Activated naive CD8-positive, alpha-beta T cell treated with anti-CD3 and anti-CD28 coated beads for 36 hours (primary cell): ENCODE data around the gene VTI1A. TPM values are rescaled to one million over a fixed set of nuclear protein-coding genes. Genes with fewer than 3 reads are reported as not detected.
"Not testable (repeated sequence)": the region's sequence is repeated elsewhere in the genome, so short reads cannot be mapped to it uniquely, and the experiment has no call there.

Source experiments
- DNase-seq: peaks from one replicate; pipeline ENCODE4 v3.0.0; 2021
- H3K27ac Mint-ChIP-seq: one replicate; pipeline ENCODE4 v1.8.0; 2022; ENCODE audit warnings: mild to moderate bottlenecking, moderate library complexity, mixed read lengths
- H3K27me3 Mint-ChIP-seq: one replicate; pipeline ENCODE4 v1.8.0; 2022; ENCODE audit warnings: mild to moderate bottlenecking, mixed read lengths
- H3K36me3 Mint-ChIP-seq: one replicate; pipeline ENCODE4 v1.8.0; 2021; ENCODE audit warnings: mild to moderate bottlenecking, mixed read lengths
- H3K4me1 Mint-ChIP-seq: one replicate; pipeline ENCODE4 v1.8.0; 2021; ENCODE audit warnings: mixed read lengths
- H3K4me3 Mint-ChIP-seq: one replicate; pipeline ENCODE4 v1.8.0; 2022; ENCODE audit warnings: mild to moderate bottlenecking, moderate library complexity, mixed read lengths
- H3K9me3 Mint-ChIP-seq: one replicate; pipeline ENCODE4 v1.8.0; 2022; ENCODE audit warnings: mixed read lengths
- total RNA-seq, 2 experiments: library from RNA; stranded (reverse); gene quantifications; one replicate each; pipeline ENCODE4 v1.2.3, GENCODE V29; 2021

Gene VTI1A
- total RNA-seq, 2 experiments from 2014 or later: 31.5 to 33.7 TPM

- no peaks in the 10 kb centered on the region for H3K9me3 Mint-ChIP-seq
- DNase-seq: no peak
- peaks cover 2% of the 10 kb centered on the region for H3K36me3 Mint-ChIP-seq
- H3K4me3 Mint-ChIP-seq: no peak overlapping the region
- H3K27ac Mint-ChIP-seq: no peak overlapping the region
- no peaks in the 10 kb centered on the region for H3K27me3 Mint-ChIP-seq
- no peaks in the 10 kb centered on the region for H3K4me1 Mint-ChIP-seq
These were observed 11.9 kb upstream of the VTI1A start for GRCh38 chr10:112434988-112435619.

GRCh38 chr10:112438356-112438755, 8.7 kb upstream of the VTI1A start:
- Mint-ChIP-seq H3K4me3 (no peak overlapping the region), H3K36me3 (peaks cover 11% of the 10 kb centered on the region), H3K27me3 (no peaks in the 10 kb centered on the region), H3K9me3 (no peaks in the 10 kb centered on the region), H3K4me1 (peaks cover 14% of the 10 kb centered on the region), H3K27ac (no peak overlapping the region)
- no peak for DNase-seq

- Mint-ChIP-seq H3K4me1 (peaks cover 36% of the 10 kb centered on the region), H3K27me3 (no peaks in the 10 kb centered on the region), H3K9me3 (no peaks in the 10 kb centered on the region), H3K36me3 (peaks cover 32% of the 10 kb centered on the region), H3K4me3 (no peak overlapping the region), H3K27ac (peak overlapping the region; percentile 55)
- no peak for DNase-seq
These were observed 5.5 kb upstream of the VTI1A start for GRCh38 chr10:112441520-112441919.

- DNase-seq: no peak
- Mint-ChIP-seq H3K27ac (peak overlapping the region; percentile 68), H3K4me1 (peaks cover 36% of the 10 kb centered on the region), H3K4me3 (no peak overlapping the region), H3K27me3 (no peaks in the 10 kb centered on the region), H3K9me3 (no peaks in the 10 kb centered on the region), H3K36me3 (peaks cover 32% of the 10 kb centered on the region)
These were observed 5.0 kb upstream of the VTI1A start for GRCh38 chr10:112442063-112442462.

GRCh38 chr10:112446055-112446854, 760 bp upstream of the VTI1A start:
- no peak for DNase-seq
- peak overlapping the region; percentile 85 for H3K27ac Mint-ChIP-seq
- H3K9me3 Mint-ChIP-seq: no peaks in the 10 kb centered on the region
- H3K36me3 Mint-ChIP-seq: peaks cover 26% of the 10 kb centered on the region
- peak overlapping the region; percentile 91 for H3K4me3 Mint-ChIP-seq
- H3K27me3 Mint-ChIP-seq: no peaks in the 10 kb centered on the region
- H3K4me1 Mint-ChIP-seq: peaks cover 49% of the 10 kb centered on the region

GRCh38 chr10:112447620-112447928, 559 bp downstream of the VTI1A start:
- H3K36me3 Mint-ChIP-seq: peaks cover 21% of the 10 kb centered on the region
- no peak for DNase-seq
- peak overlapping the region; percentile 91 for H3K4me3 Mint-ChIP-seq
- H3K27me3 Mint-ChIP-seq: no peaks in the 10 kb centered on the region
- peak overlapping the region; percentile 85 for H3K27ac Mint-ChIP-seq
- no peaks in the 10 kb centered on the region for H3K9me3 Mint-ChIP-seq
- H3K4me1 Mint-ChIP-seq: peaks cover 43% of the 10 kb centered on the region

GRCh38 chr10:112448888-112449287, 1.9 kb downstream of the VTI1A start:
- H3K4me1 Mint-ChIP-seq: peaks cover 38% of the 10 kb centered on the region
- no peaks in the 10 kb centered on the region for H3K9me3 Mint-ChIP-seq
- no peak overlapping the region for H3K27ac Mint-ChIP-seq
- H3K36me3 Mint-ChIP-seq: peaks cover 18% of the 10 kb centered on the region
- no peaks in the 10 kb centered on the region for H3K27me3 Mint-ChIP-seq
- H3K4me3 Mint-ChIP-seq: peak overlapping the region; percentile 91
- DNase-seq: no peak

- H3K4me1 Mint-ChIP-seq: peaks cover 24% of the 10 kb centered on the region
- H3K27ac Mint-ChIP-seq: peak overlapping the region; percentile 85
- peak overlapping the region; percentile 34 for H3K4me3 Mint-ChIP-seq
These were observed 8.1 kb downstream of the VTI1A start for GRCh38 chr10:112454910-112455779.

GRCh38 chr10:112456533-112456932, 9.5 kb downstream of the VTI1A start:
- peaks cover 5% of the 10 kb centered on the region for H3K36me3 Mint-ChIP-seq
- no peak overlapping the region for H3K4me3 Mint-ChIP-seq
- no peak for DNase-seq
- H3K4me1 Mint-ChIP-seq: peaks cover 24% of the 10 kb centered on the region
- no peaks in the 10 kb centered on the region for H3K9me3 Mint-ChIP-seq
- no peaks in the 10 kb centered on the region for H3K27me3 Mint-ChIP-seq
- H3K27ac Mint-ChIP-seq: no peak overlapping the region

More at GRCh38 chr10:112454910-112455779, 8.1 kb downstream of the VTI1A start:
- Mint-ChIP-seq H3K27me3 (no peaks in the 10 kb centered on the region), H3K36me3 (no peaks in the 10 kb centered on the region), H3K9me3 (no peaks in the 10 kb centered on the region)
- DNase-seq: no peak

- Mint-ChIP-seq H3K27ac (peak overlapping the region; percentile 67), H3K27me3 (no peaks in the 10 kb centered on the region), H3K36me3 (peaks cover 31% of the 10 kb centered on the region), H3K9me3 (peaks cover 3% of the 10 kb centered on the region), H3K4me1 (peaks cover 27% of the 10 kb centered on the region), H3K4me3 (no peak overlapping the region)
- no peak for DNase-seq
These were observed 13.4 kb downstream of the VTI1A start for GRCh38 chr10:112460366-112460765.

GRCh38 chr10:112461029-112461887, 14.2 kb downstream of the VTI1A start:
- Mint-ChIP-seq H3K4me1 (peaks cover 24% of the 10 kb centered on the region), H3K27me3 (no peaks in the 10 kb centered on the region), H3K9me3 (peaks cover 5% of the 10 kb centered on the region), H3K4me3 (no peak overlapping the region), H3K36me3 (peaks cover 39% of the 10 kb centered on the region), H3K27ac (peak overlapping the region; percentile 95)
- DNase-seq: peak; percentile 51

GRCh38 chr10:112464074-112464473, 17.1 kb downstream of the VTI1A start:
- H3K9me3 Mint-ChIP-seq, H3K4me3 Mint-ChIP-seq, DNase-seq, H3K27me3 Mint-ChIP-seq, H3K27ac Mint-ChIP-seq: not testable (repeated sequence)
- H3K4me1 Mint-ChIP-seq: peaks cover 24% of the 10 kb centered on the region
- peaks cover 43% of the 10 kb centered on the region for H3K36me3 Mint-ChIP-seq

GRCh38 chr10:112465299-112465883, 18.4 kb downstream of the VTI1A start:
- Mint-ChIP-seq H3K36me3 (peaks cover 43% of the 10 kb centered on the region), H3K4me1 (peaks cover 19% of the 10 kb centered on the region)

GRCh38 chr10:112466802-112467201, 19.8 kb downstream of the VTI1A start:
- no peak for DNase-seq
- Mint-ChIP-seq H3K27me3 (no peaks in the 10 kb centered on the region), H3K27ac (no peak overlapping the region)

More at GRCh38 chr10:112465299-112465883, 18.4 kb downstream of the VTI1A start:
- H3K4me3 Mint-ChIP-seq: no peak overlapping the region
- no peaks in the 10 kb centered on the region for H3K27me3 Mint-ChIP-seq
- no peak for DNase-seq
- peak overlapping the region; percentile 73 for H3K27ac Mint-ChIP-seq
- peaks cover 5% of the 10 kb centered on the region for H3K9me3 Mint-ChIP-seq

More at GRCh38 chr10:112466802-112467201, 19.8 kb downstream of the VTI1A start:
- Mint-ChIP-seq H3K4me3 (no peak overlapping the region), H3K9me3 (peaks cover 5% of the 10 kb centered on the region), H3K4me1 (peaks cover 13% of the 10 kb centered on the region), H3K36me3 (peaks cover 35% of the 10 kb centered on the region)
